NCI-H69 (cell line): Measurements from ENCODE around the gene ZXDC.

Experiments
- DNase-seq: peaks from one replicate; lab custom pipeline; 2025; lab: John Stamatoyannopoulos, UW

The ZXDC gene

DNA sequence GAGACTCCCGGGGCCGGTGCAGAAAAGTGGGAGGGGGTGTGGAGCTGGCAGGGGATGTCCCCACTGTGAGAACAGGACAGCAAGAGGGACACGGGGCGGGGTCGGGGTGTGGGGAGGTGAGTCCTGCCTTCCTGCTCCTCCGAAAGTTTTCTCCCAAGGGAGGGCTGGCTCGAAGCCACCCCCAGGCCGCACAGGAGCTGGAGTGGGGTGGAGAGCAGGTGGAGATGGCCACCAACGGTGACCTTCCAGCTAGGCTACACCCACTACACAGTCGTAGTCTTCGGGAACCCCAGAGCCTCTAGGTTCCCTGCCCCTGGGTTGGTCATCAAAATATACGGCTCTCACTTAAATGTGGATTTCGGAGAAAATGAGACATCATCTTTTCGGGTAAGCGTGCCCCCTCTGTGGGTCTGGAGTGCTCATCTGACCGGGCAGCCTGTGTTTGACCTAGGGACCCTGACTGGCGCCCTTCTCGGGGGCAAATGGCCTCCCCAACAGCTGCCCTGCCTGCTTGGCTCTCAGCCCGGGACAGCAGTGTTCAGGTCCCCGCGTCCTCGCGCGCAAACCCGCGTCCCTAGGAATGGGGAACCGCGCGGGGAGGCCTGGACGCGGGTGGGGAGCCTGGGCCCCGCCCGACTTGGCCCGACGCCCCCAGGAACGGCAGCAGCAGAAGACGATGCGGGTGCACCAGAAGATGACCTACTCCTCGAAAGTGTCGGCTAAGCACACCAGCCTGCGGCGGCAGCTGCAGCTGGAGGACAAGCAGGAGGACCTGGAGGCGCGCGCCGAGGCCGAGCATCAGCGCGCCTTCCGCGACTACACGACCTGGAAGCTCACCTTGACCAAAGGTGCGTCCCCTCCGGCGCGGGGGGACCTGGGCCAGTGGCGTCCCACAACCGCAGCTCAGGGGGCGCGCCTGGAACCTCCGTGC is 59.8 kb downstream of the ZXDC start:
- no peak for DNase-seq

DNA sequence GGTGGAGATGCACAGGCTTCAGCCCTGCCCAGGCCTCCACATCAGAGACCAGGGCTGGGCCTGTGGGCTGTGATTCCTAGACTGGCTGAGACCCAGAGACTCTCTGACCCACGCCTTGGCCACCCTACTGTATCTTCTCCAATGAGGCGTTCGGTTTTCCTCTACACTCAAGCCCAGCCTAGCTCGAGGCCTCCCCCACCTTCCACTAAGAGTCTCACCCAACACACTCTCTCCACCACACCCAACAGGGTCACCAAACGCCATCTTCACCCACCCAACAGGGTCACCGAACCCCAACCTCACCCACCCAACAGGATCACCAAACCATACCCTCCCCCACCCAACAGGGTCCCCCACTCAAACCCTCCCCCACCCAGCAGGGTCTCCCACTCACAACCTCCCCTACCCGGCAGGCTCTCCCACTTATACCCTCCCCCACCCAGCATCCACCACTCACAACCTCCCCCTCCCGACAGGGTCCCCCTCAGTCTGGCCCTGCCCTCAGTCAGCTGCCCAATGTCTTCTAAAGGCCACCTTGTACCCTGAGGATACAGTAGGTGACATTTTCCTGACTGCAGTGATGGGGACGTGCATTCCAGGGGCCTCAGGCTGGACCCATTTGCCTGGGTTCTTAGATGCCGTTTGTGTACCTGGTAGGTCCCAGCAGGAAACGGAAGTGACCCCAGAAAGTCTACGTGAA is 60.6 kb downstream of the ZXDC start:
- no peak for DNase-seq

DNA sequence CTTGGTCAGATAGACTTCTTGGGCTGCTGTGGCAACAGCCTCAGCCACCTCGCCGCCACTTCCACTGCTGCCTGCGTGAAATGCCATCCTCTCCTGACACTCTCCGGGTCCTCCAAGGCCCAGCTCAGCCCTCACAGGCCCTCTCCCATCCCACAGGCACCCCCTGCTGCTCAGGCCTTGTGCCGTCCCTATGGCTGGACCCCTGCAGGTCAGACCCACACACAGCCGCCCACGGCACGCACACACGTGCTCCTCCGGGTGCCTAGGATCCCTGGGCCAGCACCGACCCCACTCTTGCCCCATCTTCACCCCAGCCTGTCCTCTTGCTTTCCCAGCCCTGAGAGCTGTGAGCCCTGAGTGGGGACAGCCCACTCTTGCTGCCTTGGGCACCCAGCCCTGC is 61.3 kb downstream of the ZXDC start:
- no peak for DNase-seq

DNA sequence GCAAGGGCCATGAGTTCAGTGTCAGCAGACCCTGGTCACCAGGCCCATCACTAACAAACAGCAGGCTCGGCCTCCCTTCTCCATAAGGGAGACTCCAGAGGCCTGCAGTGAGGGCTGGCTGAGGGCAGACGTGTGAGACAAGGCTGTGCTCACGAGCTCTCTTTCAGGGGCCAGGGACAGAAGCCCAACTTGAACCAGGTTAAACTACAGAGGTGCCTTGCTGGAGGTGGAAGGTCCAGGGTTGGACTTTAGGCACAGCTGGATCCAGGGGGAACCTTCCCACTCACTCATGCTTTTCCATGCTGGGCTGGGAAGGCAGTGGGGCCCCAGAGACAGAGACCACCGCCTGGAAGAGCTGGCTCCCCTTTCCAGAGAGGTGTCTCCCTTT is 62.0 kb downstream of the ZXDC start:
- no peak for DNase-seq

DNA sequence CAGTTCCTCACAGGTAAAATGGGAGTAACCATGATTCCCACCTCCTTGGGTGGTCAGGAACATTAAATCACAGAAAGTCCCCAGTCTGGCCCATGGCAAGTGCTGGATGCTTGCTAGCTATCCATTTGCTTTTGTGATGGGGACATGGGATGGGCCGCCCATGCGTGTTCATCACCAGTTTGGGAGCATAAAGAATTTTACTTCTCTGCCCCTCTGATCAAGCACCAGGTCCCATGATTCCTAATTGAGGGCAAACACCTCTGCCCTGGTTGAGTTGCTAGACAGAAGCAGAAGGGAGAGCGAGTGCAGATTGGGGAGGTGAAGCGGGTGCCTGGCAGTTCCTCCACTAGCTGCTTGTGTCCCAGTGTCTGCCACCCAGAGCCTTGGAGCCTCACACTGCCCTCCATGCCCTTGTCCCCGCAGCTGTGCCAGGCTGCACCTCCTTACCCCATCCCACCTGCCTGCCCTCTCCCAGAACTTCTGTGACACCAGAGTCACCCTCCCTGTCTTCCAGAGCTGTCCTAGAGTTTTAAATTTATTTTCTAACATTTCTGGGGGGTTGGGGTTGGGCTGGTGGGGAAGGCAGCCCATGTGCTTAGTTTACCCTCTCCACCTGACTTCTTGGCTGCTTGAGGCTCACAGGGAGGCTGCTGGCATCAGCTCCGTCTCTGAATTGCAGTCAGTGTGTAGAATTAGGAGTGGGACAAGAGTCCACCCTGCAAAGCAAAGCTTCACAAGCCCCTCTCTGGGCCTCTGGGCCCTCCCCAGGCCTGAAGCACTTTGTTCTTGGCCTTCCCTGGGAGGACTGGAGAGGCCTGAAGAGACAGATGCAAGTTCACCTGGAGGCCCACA is 62.6 kb downstream of the ZXDC start:
- no peak for DNase-seq

DNA sequence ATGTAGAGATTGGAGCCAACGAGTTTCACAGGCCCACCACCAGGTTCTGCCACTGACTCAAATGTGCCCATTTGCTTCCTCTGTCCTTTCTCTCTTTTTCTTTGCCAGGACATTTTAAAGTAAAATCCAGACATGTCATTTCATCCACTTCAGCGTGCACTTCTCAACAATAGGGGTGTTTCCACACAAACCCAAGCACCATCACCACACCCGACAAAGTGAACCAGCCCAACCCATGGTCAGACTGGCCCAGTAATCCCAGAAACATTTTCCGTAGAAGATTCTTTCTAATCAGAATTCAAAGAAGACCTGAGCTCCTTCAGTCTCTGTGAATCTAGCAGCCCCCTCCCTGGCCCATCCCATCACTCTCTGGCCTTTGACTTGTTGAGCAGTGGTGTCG is 67.6 kb downstream of the ZXDC start:
- no peak for DNase-seq

DNA sequence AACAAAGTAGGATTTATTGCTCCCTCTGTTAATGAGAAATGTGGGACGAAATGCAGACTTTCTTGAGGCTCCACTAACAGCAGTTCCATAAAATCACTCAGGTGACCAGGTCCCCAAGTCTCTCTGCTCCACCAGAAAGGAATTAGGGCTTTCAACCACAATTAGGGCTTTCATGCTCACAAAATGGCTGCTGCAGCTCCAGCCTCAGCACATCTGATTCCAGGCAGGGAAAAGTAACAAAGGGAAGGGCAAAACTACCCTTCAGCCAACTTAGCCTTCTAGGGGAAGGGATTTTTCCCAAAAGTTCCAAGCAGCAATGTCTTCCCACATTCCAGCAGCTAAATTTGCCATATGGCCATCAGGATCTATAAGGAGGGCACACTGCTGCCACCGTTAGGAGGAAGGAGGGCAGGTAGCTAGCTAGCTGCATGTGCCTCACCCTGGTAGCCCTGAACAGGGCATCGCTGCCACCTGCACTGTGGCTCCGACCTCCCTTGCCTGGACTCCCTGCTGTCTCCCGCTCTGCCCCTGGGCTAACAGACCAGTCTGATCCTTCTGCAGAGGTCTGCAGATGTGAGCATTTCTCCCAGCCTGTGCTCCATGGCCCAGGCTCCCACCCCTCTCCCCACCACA is 68.2 kb downstream of the ZXDC start:
- no peak for DNase-seq

DNA sequence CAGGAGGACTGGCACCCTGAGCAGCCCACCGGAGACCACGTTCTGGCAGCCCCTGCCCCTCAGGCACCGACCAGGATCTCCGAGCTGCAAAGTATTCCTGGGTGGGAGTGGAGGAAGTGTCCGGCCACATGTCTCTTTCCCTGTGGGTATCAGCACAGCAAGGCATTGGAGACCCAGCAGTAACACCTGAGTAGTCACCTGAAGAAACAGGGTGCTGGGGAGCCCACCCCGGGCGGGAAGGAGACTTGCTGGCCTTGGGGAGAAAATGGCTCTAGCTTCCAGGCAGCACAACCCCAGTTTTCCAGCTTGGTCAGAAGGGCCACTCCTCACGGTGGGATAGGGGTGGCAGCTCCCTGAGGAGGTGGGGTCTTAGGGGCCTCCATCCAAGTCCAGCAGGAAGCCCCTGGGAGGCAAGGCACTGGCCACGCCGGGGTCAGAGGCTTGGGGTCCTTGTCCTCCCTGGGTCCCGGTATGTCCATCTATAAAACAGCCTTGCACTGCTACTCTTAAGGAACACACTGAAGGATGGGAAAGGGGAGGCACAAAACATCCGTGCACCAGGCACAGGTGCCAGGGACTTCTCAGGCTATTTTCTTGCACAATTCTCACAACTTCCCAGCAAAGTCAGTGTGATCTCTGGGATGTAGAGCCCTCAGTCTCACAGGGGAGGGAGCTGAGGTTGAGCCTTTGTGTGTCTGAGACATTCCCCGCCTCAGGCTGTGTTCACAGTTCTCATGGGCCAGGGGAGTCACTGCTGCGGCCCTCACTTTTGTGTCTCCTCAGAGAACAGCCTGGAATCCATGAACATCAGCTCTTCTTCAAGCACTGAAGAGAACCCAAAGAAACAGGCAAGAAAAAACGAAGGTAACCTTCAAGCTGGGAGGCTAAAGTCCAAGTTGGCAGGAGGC is 69.0 kb downstream of the ZXDC start:
- DNase-seq, result no peak

DNA sequence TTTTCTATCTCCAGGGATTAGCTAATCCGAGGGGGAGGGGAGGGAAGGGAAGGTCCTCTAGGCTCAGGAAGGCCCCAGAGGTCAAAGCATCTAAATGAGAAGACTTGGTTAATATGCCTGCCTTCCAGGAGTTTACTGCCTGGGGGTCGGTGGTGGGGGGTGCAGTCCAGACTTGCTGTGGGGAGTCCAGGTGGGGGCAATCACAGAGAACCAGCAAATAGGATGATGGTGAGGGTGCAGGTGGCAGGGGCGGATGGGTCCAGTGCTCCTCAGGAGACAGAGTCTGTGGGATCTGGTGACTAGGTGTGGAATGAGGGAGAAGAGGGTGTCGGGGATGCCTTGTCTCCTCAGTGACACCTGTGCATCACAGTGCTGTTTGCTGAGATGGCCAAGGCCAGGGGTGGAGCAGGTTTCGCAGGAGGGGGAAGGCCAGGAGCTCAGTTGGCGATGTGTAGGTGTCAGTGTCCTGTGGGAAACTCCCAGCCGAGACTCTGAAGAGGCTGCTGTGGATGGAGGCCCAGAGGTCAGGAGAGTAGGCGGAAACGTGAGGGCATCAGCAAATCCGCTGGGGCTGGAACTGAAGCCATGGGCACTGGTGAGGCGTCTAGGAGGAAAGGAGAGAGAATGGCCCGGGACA is 72.9 kb downstream of the ZXDC start:
- DNase-seq, result no peak

DNA sequence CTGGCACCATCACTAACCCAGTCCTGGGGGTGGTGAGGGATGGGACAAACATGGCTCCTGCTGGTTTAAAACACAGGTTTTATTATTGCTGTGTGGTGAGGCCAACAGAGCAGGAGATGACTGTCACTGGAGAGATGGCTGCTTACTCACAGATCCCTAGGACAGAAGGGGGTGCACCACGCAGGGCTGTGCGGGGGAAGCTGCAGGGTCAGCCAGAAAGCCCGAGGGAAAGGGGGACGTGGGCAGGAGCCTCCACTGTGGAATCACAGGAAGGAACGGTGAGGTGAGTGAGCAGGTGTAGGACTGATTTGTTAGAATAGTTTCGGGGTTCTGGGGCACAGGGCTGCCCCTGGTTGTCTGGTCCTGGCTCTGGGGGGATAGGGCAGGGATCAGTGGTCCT is 73.5 kb downstream of the ZXDC start:
- no peak for DNase-seq

DNA sequence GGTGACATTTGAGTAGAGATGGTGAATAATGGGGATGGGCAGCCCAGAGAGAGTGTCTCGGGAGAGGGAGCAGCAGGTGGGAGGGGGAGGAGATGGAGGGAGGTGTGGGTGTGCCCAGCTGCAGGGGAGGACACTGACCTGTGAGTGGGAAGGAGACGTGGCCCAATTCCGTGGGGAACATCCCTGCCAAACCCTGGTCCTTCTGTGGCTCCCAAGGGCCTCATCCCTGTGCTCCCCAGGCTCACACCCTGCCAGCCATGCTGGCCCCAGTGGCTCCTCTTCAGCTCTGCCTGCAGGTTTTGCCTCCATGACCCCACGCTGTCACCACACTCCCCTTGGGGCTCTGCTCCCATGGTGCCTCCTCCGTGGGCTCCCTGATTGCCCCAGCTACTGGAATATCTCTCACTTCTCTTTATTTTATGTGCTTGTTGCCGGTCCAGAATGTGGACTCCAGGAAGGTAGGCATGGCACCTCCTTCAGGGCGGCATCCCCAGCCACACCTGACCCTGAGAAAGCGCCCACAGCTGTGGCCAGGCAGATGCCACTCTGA is 74.0 kb downstream of the ZXDC start:
- no peak for DNase-seq

DNA sequence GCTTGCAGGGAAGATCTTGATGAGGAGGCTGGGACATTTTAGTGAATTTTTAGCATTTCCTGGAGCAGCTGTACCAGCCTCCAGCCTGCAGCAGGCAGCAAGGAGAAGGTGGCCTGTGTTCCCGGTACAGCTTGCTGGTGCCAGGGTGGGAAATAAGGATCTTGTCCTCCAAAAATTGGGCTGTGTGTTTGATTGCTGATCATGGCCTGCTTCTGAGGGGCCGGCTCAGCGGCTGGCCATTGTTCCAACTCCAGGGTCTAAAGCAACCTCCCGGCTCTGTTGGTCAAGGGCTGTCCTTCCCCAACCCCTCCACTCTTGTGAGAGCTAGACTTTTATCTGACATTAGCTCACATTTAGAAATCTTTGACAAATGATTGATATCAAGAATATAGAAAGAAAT is 75.9 kb downstream of the ZXDC start:
- no peak for DNase-seq

DNA sequence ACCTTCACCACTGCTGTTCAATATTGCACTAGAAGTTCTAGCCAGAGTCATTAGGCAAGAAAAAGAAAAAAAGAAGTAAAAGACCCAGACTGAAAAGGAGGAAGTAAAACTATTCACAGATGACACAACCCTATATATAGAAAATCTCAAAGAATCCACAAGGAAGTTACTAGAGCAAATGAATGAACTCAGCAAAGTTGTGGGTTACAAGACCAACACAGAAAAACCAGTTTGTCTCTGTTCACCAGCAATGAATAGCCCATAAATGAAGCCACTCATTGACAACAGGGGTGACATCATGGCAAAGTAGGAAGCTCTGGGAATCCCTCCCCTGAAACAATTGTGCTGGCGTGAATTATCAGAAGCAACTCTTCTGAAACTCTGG is 76.3 kb downstream of the ZXDC start:
- no peak for DNase-seq

DNA sequence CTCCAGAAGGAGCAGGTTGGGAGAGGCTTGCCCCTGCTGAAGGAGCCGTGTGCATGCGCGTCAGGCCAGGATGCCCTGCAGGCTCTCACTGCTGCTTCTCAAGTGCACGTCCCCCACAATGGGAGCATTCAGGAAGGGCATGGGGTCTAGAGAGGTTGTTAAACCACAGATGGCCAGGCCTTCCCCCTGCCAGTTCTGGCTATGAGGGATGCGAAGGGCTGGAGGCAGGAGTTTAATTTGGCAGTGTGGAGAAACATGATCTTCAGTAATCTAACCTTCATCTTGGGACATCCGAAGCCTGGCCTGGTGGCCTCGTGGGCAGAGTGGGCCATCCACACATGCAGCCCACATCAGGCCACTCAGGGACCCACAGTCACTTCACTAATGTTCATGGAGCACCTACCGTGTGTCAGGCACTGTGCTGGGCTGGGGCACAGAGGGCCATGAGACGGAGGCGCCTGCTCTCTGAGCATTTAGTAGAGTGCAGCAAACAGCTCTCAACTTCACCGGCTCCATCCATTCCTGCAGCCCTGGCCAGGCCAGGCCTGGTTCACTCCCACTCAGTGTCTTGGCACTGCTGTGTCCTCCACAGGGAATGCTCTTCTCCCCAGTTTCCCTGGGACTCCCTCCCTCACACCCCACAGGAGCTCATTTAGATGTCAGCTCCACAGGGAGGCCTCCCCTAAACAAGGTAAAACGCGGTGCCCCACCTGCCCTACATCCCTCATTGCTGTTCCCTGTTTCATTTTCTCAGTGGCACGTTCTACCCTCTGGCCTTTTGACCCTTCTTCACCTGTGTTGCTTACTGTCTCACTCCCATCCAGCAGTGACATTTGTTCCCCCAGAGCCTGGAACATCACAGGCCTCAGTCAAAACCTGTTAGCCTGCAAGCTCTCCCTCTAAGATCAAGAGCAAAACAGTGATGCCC is 77.0 kb downstream of the ZXDC start:
- DNase-seq, result no peak

DNA sequence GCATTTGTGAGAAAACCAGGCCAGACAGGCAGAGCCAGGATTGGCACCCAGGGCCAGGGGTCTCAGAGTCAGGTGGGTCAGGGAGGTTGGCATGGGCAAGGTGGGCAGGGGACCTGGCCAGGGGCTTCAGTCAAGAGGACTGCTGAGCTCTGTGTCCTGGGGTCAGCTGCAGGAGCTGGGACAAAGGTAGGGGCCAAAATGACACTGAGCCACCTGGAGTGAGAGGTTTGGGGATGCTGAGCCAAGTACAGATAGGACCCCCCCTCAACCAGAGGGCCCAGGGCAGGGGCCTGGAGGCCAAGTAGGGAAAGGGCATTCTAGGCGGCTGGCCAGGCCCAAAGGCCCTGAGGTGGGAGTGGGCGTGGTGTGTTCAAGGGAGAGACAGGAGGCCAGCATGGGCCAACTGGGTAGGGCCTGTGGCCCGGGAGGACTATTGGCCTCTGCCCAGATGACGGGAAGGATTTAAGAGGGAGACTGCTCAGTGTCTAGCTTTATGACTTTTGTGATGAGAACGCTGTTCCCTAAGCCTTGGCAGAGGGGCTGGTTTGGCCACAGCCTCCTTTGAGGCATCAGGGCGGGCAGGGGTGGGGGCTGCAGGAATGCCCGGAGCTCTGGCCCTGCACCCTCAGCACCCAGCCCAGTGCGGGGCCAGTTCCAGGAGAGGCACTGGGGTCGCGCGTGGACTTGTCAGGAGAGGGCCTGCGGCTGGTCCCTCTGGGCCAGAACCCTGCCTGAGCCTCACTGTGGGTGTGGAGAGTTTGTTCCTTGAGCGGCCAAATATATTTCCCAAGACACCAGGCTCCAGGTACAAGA is 77.9 kb downstream of the ZXDC start:
- no peak for DNase-seq

DNA sequence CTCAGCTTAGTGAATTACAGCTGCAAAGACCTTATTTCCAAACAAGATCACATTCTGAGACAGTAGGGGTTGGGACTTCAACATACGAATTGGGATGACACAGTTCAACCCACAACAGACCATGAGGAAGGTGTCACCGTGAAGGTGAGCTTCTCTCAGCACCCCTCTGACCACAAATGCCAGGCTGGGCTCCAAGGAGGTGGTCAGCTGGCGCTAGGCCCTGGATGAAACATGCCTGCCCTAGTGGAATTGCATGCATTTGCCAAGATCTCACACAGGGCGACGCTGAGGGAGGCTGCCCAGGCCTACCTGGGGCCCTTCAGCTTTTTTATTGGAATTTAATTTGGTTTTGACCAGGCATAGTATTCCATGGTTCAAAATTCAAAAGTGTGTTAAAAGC is 79.2 kb downstream of the ZXDC start:
- DNase-seq, result no peak

DNA sequence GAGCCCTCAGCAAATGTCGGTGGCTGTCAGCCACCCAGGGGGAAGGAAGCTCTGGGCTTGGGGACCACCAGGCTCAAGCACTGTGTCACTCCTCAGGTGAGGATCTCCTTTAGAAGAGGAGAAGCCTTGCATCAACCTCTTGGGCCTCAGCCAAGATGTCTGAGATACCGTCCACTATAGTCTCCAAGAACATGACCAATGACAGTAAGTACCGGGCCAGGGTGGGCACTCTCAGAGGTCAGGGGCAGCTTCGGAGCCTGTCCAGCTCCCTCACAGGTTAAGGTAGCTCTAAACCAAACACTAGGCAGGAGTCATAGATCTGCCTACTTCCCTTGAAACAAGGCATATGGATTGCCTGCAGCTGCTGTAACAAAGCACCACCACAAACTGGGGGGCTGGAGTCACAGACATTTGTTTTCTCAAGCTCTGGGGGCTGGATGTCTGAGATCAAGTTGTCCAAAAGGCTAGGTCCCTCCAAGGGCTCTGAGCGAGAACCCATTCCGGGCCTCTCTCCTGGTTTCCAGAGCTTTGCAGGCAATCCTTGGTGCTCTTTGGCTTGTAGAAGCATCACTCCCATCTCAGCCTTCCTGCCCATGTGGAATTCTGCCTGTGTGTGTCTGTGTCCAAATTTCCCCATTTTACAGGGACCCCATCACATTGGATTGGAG is 79.7 kb downstream of the ZXDC start:
- no peak for DNase-seq

DNA sequence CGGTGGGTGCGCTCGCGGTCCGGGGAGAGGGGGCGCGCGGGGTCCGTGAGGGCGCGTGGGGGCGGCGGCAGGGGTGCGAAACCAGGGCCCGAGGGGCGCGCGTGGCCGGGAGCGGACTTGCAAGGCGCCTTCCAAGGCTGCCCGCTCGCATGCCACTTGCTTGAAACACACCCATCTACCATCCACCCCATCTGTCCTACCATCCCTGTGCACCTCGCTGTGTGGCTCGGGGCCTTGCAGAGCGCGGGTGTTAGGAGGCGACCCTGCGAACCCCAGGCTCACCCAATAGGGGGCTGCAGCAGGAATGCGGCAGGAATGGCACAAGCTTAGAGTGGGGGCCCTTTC is 80.7 kb downstream of the ZXDC start:
- DNase-seq, result no peak
